Hepatocyte (in vitro differentiated cells): ENCODE results near the gene IL1R2.

ENCODE experiments used
- CTCF ChIP-seq: fragments of 200-600 bp; sonication (generic); IDR thresholded peaks from 2 replicates; pipeline ENCODE4 v1.5.1; 2016; ENCODE audit warnings: antibody characterized with exemption, mild to moderate bottlenecking; ENCODE audit not compliant: poor library complexity
- EZH2 ChIP-seq: fragments of 200-600 bp; sonication (generic); IDR thresholded peaks from 2 replicates; pipeline ENCODE4 v1.6.1; 2016; ENCODE audit warnings: antibody characterized with exemption, mild to moderate bottlenecking, borderline replicate concordance
- EZH2phosphoT487 ChIP-seq: fragments of 200-600 bp; sonication (generic); IDR thresholded peaks from one replicate; pipeline ENCODE4 v1.6.1; 2018; ENCODE audit warnings: antibody characterized with exemption, mild to moderate bottlenecking, low read depth, moderate library complexity; ENCODE audit not compliant: unreplicated experiment, severe bottlenecking

GRCh38 chr2:101991721-101992145 lies at the start of gene IL1R2:
- TF ChIP-seq CTCF (no peak), EZH2 (no peak), EZH2phosphoT487 (no peak)
